KOPT-K1 (cell line): ENCODE measurements around the gene PRKCD.

ENCODE experiments used
- H3K27ac ChIP-seq: fragments of 200-600 bp; sonication (generic); 2 replicates; pipeline ENCODE4 v1.5.1; 2016; ENCODE audit warnings: antibody characterized with exemption, mild to moderate bottlenecking, low read depth, low read length; ENCODE audit not compliant: poor library complexity, severe bottlenecking
- H3K36me3 ChIP-seq: fragments of 200-600 bp; sonication (generic); 2 replicates; pipeline ENCODE4 v1.5.1; 2017; ENCODE audit warnings: antibody characterized with exemption, mild to moderate bottlenecking, low read length, moderate library complexity; ENCODE audit not compliant: insufficient read depth
- H3K9me3 ChIP-seq: fragments of 200-600 bp; sonication (generic); 2 replicates; pipeline ENCODE4 v1.5.1; 2017; ENCODE audit warnings: antibody characterized with exemption, low read length, mild to moderate bottlenecking; ENCODE audit not compliant: insufficient read depth, poor library complexity, severe bottlenecking

Gene PRKCD

DNA sequence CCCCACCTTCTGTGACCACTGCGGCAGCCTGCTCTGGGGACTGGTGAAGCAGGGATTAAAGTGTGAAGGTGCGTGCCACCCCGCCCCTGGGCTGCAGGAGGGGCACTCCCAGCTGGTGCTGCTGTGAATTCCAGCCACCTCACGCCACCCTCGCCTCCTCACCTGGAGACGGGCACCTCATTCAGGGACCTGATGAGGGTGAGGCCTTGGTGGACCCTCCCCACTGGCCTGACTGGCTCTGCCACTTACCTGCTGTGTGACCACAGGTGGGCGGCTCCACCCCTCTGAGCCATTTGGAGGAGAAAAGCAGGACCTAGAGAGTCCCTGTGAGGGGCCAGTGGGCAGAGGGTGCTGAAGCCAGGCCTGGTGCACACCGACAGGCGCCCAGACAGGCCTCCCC, 22.5 kb downstream of the PRKCD start:
- H3K36me3 ChIP-seq, result peaks cover 14% of the 10 kb centered on the region; the same call in 1 of the 2 replicates
- no peaks in the 10 kb centered on the region for H3K9me3 ChIP-seq
- H3K27ac ChIP-seq, result no peak overlapping the region

DNA sequence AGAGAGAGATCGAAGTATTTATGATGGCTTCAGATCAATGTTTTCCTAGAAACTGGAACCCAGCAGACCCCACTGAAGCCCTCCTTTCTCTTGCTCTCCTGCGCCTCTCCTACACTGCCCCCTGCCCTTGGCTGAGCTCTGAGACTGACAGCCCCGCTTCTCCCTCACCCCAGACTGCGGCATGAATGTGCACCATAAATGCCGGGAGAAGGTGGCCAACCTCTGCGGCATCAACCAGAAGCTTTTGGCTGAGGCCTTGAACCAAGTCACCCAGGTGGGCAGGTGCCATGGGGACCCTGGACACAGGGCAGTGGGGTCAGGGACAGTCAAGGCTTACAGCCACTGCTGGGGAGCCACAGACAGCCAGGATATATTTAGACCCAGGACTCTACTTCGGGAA, 23.7 kb downstream of the PRKCD start:
- Histone ChIP-seq H3K9me3 (no peaks in the 10 kb centered on the region), H3K27ac (no peak overlapping the region), H3K36me3 (peaks cover 7% of the 10 kb centered on the region; the same call in 1 of the 2 replicates)

DNA sequence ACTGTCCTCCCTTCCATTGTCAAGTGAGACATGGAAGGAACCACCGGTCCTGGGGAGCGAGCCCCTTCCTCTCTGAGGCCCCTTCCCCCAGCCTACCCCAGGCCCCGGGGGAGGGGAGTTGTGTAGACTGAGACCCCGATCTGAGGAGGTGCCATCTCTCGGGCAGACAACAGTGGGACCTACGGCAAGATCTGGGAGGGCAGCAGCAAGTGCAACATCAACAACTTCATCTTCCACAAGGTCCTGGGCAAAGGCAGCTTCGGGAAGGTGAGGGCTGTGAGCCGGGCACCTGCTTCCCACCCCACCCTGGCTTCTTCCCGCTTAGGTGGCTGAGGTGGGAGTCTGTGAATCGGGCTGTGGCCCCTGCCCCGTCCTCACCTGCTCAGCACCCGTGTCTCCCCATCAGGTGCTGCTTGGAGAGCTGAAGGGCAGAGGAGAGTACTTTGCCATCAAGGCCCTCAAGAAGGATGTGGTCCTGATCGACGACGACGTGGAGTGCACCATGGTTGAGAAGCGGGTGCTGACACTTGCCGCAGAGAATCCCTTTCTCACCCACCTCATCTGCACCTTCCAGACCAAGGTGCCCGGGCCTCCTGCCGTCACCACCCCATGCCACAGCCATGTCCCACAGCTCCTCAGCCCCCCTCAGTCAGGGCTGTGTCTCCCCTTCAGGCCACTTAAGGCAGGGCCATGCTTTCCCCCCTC, 24.9 kb downstream of the PRKCD start:
- no peaks in the 10 kb centered on the region for H3K9me3 ChIP-seq
- peaks cover 7% of the 10 kb centered on the region; the same call in 1 of the 2 replicates for H3K36me3 ChIP-seq
- no peak overlapping the region for H3K27ac ChIP-seq

DNA sequence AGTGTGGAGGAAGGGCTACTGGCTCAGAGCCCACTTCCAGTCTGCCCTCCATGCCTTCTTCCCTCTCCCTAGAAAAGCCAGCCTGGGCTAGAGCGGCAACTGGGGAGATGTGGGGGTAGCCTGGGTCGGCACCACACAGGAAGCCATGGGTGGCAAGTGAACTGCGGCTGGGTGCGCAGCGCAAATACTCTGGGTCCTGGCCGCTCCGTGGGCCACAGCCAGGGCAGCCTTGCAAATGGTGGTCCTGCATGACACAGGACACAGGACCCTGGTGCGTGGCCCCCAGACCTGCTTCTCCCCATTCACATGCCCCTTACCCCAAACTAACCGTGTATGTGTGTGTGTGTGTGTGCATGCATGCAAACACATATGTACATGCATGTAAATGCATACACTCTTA, 25.7 kb downstream of the PRKCD start:
- no peak overlapping the region for H3K27ac ChIP-seq
- no peaks in the 10 kb centered on the region for H3K9me3 ChIP-seq
- 0 out of 2 replicates have a peak, but pooled peaks cover under 1% of the 10 kb centered on the region for H3K36me3 ChIP-seq

- Histone ChIP-seq H3K36me3 (no peaks in the 10 kb centered on the region), H3K27ac (no peak overlapping the region), H3K9me3 (no peaks in the 10 kb centered on the region)
These were observed 26.4 kb downstream of the PRKCD start for GRCh38 chr3:53187430-53187829.

- Histone ChIP-seq H3K9me3 (no peaks in the 10 kb centered on the region), H3K27ac (no peak overlapping the region), H3K36me3 (no peaks in the 10 kb centered on the region)
These were observed 27.2 kb downstream of the PRKCD start for GRCh38 chr3:53188136-53188685.

- H3K27ac ChIP-seq, result no peak overlapping the region
- no peaks in the 10 kb centered on the region for H3K9me3 ChIP-seq
- no peaks in the 10 kb centered on the region for H3K36me3 ChIP-seq
These were observed 27.7 kb downstream of the PRKCD start for GRCh38 chr3:53188720-53189119.

- no peaks in the 10 kb centered on the region for H3K36me3 ChIP-seq
- no peaks in the 10 kb centered on the region for H3K9me3 ChIP-seq
These were observed 28.3 kb downstream of the PRKCD start for GRCh38 chr3:53189276-53189675.

GRCh38 chr3:53190659-53191058, 29.6 kb downstream of the PRKCD start:
- Histone ChIP-seq H3K27ac (peak overlapping the region; percentile 46), H3K9me3 (no peaks in the 10 kb centered on the region), H3K36me3 (no peaks in the 10 kb centered on the region)

More at GRCh38 chr3:53189276-53189675, 28.3 kb downstream of the PRKCD start:
- no peak overlapping the region for H3K27ac ChIP-seq

- Histone ChIP-seq H3K9me3 (no peaks in the 10 kb centered on the region), H3K36me3 (no peaks in the 10 kb centered on the region), H3K27ac (no peak overlapping the region)
These were observed 30.9 kb downstream of the PRKCD start for GRCh38 chr3:53191836-53192480.

- Histone ChIP-seq H3K9me3 (no peaks in the 10 kb centered on the region), H3K27ac (no peak overlapping the region), H3K36me3 (no peaks in the 10 kb centered on the region)
These were observed 31.6 kb downstream of the PRKCD start for GRCh38 chr3:53192608-53193007.

DNA sequence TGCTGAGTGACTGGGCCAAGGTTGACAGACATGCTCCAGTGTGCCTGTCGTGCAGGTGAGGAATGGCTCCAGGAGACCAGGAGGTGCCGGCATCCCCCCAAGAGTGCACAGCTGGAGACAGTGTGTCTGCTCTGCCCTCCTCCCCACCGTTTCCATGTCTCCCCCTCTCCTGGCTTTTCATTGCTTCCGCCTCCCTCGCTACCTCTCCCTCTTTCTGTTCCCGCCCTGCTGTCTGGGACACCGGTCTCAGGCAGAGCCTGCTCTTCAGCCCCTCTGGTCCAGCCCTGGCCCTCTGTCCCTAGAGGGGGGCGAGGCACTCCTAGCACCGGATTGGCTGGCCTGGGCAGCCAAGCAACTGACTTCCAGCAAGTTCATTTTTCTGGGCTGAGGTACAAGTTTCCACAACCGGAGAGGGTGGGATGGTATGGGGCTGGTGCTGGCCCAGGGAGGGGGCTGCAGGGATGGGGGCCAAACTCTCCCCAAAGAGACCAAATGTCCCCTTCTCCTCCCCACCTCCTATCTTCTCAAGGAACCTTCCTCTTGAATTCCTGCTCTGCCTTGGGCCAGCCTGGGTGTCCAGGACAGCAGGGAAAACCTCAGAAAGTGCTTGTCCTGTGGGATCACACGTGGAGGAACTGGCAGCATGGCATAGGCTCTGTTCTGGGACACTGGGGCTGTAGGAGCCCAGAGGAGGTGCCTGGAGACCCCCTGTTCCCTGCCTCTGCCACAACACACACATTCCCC, 32.6 kb downstream of the PRKCD start:
- H3K27ac ChIP-seq, result no peak overlapping the region
- H3K36me3 ChIP-seq, result no peaks in the 10 kb centered on the region
- H3K9me3 ChIP-seq, result no peaks in the 10 kb centered on the region

- Histone ChIP-seq H3K36me3 (no peaks in the 10 kb centered on the region), H3K27ac (no peak overlapping the region), H3K9me3 (no peaks in the 10 kb centered on the region)
These were observed 33.4 kb downstream of the PRKCD start for GRCh38 chr3:53194210-53195065.

- H3K9me3 ChIP-seq, result no peaks in the 10 kb centered on the region
- no peak overlapping the region for H3K27ac ChIP-seq
- no peaks in the 10 kb centered on the region for H3K36me3 ChIP-seq
These were observed 34.0 kb downstream of the PRKCD start for GRCh38 chr3:53195066-53195450.
